ACC112 (cell line): ENCODE measurements around the gene MOB3A.

Experiments used
- H2AFZ ChIP-seq: fragments of 200-600 bp; sonication (generic); one replicate; pipeline ENCODE4 v1.6.0; 2017; ENCODE audit warnings: antibody characterized with exemption, low read length; ENCODE audit not compliant: unreplicated experiment
- H3K27ac ChIP-seq: fragments of 200-600 bp; sonication (generic); 2 replicates; pipeline ENCODE4 v1.5.1; 2014; ENCODE audit warnings: low read depth, mild to moderate bottlenecking, antibody characterized with exemption, low read length, moderate library complexity
- H3K27me3 ChIP-seq: fragments of 200-600 bp; sonication (generic); 2 replicates; pipeline ENCODE4 v1.6.1; 2014; ENCODE audit warnings: mild to moderate bottlenecking, antibody characterized with exemption, low read length, moderate library complexity, mixed read lengths; ENCODE audit not compliant: insufficient read depth
- H3K36me3 ChIP-seq: fragments of 200-600 bp; sonication (generic); 2 replicates; pipeline ENCODE4 v1.6.1; 2016; ENCODE audit warnings: mild to moderate bottlenecking, antibody characterized with exemption, low read length, moderate library complexity, mixed read lengths; ENCODE audit not compliant: insufficient read depth
- H3K4me1 ChIP-seq: fragments of 200-600 bp; sonication (generic); one replicate; pipeline ENCODE4 v1.6.1; 2016; ENCODE audit warnings: low read length, mixed read lengths; ENCODE audit not compliant: insufficient read depth, unreplicated experiment, control insufficient read depth
- H3K4me3 ChIP-seq: fragments of 200-600 bp; sonication (generic); 2 replicates; pipeline ENCODE4 v1.5.1; 2014; ENCODE audit warnings: mild to moderate bottlenecking, low read depth, low read length
- H3K79me2 ChIP-seq: fragments of 200-600 bp; sonication (generic); one replicate; pipeline ENCODE4 v1.6.0; 2016; ENCODE audit warnings: low read length; ENCODE audit not compliant: control insufficient read depth, unreplicated experiment, insufficient read depth

Gene MOB3A

DNA sequence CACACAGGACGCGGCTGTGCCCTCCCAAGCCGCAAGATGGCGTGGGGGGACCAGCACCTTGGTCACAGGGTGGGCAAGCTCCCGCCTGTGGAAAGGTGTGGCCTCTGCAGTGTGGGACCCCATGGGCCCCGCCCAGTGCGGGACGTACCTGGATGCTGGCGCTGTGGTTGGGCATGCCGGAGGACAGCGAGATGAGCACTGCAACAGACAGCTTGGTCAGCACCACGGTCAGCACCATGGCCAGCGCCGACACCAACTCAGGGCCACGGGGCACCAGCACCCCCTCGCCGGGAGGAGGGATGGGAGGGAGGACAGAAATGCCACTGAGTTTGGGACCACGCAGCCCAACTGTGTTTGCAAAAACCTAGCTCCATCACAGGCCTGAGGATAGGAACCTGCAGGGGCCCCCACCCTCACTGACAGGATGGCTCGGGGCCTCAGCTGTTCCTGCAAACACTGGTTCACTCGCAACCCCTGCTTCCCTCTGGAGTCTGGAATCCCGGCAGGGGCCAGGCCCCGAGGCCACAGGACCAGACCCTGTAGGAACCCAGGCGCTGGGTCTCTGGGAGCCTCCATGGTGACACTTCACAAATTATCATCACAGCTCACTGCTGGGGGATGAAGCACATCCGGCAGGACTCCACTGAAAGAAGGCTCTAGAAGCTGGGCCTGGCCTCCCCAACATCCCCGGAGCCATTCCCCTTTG lies 27.7 kb upstream of the MOB3A start:
- Histone ChIP-seq H3K79me2 (peaks cover 3% of the 10 kb centered on the region), H3K36me3 (peaks cover 3% of the 10 kb centered on the region; the same call in 1 of the 2 replicates), H3K4me1 (no peaks in the 10 kb centered on the region), H3K27me3 (no peaks in the 10 kb centered on the region), H2AFZ (no peak overlapping the region), H3K4me3 (no peak overlapping the region), H3K27ac (no peak overlapping the region)

DNA sequence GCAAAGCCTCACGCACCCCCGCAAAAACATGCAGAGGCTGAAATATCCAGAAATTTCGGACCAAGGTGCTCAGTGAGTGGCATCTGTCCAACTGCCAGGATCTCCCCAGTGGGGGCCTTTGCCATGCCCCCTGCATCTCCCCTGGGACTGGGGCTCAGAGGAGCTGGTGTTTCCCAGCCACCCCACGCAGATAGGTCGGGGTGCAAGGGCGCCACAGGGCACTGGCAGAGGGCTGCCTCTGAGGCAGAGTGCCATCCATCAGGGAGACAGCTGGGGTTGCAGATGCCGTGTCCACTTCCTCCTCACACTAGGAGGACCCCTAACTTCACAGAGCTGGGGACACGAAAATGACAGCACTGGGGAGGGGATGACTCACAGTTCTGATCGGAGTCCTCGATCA lies 26.9 kb upstream of the MOB3A start:
- no peak overlapping the region for H2AFZ ChIP-seq
- H3K36me3 ChIP-seq = peaks cover 3% of the 10 kb centered on the region; the same call in 1 of the 2 replicates
- H3K4me3 ChIP-seq = no peak overlapping the region
- no peaks in the 10 kb centered on the region for H3K4me1 ChIP-seq
- peaks cover 3% of the 10 kb centered on the region for H3K79me2 ChIP-seq
- no peaks in the 10 kb centered on the region for H3K27me3 ChIP-seq
- no peak overlapping the region for H3K27ac ChIP-seq

DNA sequence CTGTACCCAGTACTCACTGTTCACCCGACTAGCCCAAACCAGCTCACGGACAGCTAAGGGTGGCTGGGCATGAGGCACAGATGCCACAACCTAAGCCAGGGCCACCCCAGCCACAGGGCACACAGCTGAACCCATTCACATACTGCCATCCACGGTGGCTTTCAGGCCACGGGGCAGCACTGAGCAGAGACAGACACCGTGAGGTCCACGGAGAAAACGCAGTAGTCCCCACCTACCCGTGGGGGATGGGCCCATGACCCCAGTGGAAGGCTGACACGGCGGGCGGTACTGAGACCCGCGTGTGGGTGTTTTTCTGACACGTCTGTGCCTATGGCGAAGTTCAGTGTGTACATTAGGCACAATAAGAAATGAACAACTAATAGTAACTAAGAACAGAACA lies 26.1 kb upstream of the MOB3A start:
- Histone ChIP-seq H3K27me3 (no peaks in the 10 kb centered on the region), H2AFZ (no peak overlapping the region), H3K4me3 (no peak overlapping the region), H3K4me1 (no peaks in the 10 kb centered on the region), H3K27ac (no peak overlapping the region), H3K36me3 (peaks cover 3% of the 10 kb centered on the region; the same call in 1 of the 2 replicates), H3K79me2 (no peaks in the 10 kb centered on the region)

DNA sequence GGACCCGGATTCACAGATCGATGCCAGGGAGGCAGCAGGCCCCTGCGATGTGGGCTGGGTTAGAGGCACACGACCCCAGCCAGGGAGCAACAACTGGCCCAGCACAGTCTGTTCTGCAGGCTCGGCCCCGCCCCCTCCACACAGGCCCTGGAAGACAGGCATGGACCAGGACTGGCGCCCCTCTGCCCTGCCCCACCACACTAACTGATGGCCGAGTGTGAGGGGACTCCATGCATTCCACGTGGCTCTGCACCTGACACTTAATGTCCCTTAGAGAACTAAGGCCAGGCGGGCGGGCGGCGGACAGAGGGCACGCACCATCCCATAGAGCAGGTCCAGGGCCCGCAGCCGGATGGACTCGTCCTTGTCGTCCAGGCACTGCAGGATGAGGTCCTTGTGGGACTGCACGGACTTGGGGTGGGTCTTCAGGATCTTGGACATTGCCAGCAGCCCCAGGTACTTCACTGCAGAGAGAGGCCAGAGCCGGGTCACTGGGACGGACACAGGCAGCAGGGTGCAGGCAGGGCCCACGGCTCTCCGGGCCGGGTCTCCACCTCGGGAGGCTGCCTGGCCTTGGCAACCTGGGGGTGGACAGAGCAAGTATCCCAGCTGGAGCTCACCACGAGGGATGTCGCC lies 25.4 kb upstream of the MOB3A start:
- H3K4me3 ChIP-seq = no peak overlapping the region
- H3K4me1 ChIP-seq = no peaks in the 10 kb centered on the region
- H3K36me3 ChIP-seq = peaks cover 3% of the 10 kb centered on the region; the same call in 1 of the 2 replicates
- no peak overlapping the region for H2AFZ ChIP-seq
- H3K27ac ChIP-seq = no peak overlapping the region
- H3K79me2 ChIP-seq = no peaks in the 10 kb centered on the region
- H3K27me3 ChIP-seq = no peaks in the 10 kb centered on the region

DNA sequence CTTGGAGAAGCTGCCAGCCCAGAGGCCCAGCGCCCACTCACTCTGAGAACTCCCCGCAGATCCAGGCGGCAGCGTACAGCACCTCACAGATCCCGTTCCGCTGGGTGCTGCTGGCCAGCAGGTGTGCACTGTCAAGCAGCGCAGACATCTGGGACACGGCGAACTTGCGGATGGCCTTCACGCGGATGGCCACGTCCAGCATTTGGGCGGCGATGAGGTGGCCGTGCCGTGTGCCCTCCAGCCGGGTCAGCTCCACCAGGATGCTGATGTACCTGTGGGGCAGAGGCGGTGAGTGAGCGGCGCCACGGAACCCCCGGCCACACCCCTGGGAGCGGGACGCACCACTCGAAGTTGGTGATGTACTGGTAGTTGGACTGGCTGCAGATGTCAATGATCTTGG lies 24.7 kb upstream of the MOB3A start:
- Histone ChIP-seq H3K4me3 (no peak overlapping the region), H3K27me3 (no peaks in the 10 kb centered on the region), H3K79me2 (no peaks in the 10 kb centered on the region), H2AFZ (no peak overlapping the region), H3K4me1 (no peaks in the 10 kb centered on the region), H3K36me3 (peaks cover 3% of the 10 kb centered on the region; the same call in 1 of the 2 replicates), H3K27ac (no peak overlapping the region)

DNA sequence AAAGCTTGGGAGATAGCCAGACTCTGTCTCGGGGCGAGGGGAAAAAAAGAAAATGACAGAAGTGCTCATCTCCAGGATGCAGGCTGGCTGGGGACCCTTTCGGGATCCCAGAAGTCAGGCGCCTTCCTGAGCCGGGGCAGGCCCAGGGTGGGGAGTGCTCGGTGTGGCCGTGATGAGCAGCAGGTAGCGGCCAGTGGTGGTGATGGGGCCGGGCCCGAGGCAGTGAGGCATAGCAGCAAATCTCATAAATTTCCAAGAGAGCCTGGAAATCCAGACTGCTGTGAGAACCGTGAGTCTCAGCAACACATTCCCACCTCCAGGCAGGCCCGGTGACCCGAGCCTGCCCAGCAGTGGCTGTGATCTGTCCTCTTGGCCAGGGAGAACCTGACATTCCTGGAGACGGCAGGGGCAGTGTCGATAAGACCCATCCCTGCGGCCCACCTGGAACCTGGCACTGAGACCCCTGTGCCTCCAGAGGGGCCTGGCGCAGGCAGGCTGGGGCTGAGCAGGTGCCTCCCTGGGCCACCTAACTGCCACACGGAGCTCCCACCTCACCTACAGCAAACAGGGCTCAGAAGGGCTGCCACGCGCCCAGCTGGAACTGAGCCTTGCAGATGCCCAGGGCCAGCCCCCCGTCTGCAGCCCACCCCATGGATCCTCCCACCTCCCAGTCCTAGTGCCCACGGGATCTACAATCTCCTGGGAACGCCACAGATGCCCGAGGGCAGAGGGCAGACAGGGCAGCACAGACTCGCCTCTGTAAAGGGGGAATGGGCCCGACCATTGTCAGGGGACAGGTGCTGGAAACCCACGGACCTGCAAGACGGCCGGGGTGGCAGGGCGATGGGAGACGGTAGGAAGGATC lies 24.0 kb upstream of the MOB3A start:
- no peaks in the 10 kb centered on the region for H3K27me3 ChIP-seq
- H3K4me3 ChIP-seq = no peak overlapping the region
- H3K36me3 ChIP-seq = peaks cover 3% of the 10 kb centered on the region; the same call in 1 of the 2 replicates

DNA sequence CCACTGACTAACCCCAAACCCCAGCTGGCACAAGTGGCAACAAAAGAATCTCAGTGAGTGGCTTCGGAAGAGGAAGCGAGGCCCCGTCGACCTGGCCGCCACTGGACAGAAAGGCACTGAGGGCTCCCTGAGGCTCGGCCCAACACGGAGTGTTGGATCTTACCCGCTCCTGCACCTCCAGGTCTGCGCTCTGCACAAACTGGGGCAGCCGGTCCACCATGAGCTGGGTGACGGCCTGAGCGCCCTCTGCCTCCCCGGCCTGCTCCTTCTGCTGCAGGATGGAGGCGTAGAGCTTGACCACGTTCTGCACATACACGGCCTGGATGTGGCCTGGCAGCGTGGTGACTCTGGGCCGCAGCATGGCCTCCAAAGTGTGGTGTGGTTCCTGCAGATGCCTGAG lies 22.3 kb upstream of the MOB3A start:
- H3K36me3 ChIP-seq = peaks cover 3% of the 10 kb centered on the region; the same call in 1 of the 2 replicates
- peaks cover 14% of the 10 kb centered on the region for H3K4me1 ChIP-seq
- no peak overlapping the region for H2AFZ ChIP-seq
- no peaks in the 10 kb centered on the region for H3K79me2 ChIP-seq
- H3K27ac ChIP-seq = no peak overlapping the region
- H3K27me3 ChIP-seq = no peaks in the 10 kb centered on the region
- no peak overlapping the region for H3K4me3 ChIP-seq

More for the DNA sequence above, 24.0 kb upstream of the MOB3A start:
- H3K79me2 ChIP-seq = no peaks in the 10 kb centered on the region
- no peak overlapping the region for H3K27ac ChIP-seq
- no peak overlapping the region for H2AFZ ChIP-seq
- no peaks in the 10 kb centered on the region for H3K4me1 ChIP-seq

DNA sequence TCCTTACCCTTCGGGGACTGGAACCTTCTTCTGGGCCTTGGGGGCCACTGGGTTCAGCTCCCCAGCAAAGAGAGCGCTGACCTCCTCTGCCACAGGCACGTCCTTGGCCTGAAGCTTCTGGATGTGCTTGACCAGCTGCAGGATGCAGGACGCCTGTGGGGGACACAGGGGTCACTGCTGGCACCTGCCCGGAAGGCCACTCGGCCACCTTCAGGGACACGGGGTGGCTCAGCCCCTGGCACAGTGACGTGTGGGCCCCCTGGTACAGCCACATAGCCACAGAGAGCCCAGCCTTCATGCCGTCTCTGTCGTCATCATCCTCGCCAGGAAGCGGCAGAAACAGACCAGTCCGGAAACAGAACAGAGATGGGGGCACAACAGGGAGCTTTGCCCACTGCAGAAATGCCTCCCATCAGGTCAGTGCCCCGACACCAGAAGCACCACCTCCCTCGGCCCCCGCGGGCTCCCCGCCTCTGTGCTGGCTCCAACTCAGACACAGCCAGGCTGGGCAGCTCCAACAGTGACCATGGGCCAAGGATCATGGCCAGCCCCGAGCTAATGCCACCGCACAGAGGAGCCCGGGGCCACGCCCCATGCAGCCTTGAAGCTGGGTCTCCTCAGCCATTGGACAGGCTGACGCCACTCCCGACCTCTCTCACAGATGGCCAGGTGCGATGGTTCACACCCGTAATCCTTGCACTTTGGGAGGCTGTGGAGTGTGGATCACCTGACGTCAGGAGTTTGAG lies 21.3 kb upstream of the MOB3A start:
- no peaks in the 10 kb centered on the region for H3K27me3 ChIP-seq
- no peak overlapping the region for H2AFZ ChIP-seq
- peaks cover 2% of the 10 kb centered on the region; the same call in 1 of the 2 replicates for H3K36me3 ChIP-seq
- no peak overlapping the region for H3K27ac ChIP-seq
- H3K4me1 ChIP-seq = peaks cover 15% of the 10 kb centered on the region
- H3K4me3 ChIP-seq = no peak overlapping the region
- H3K79me2 ChIP-seq = no peaks in the 10 kb centered on the region

DNA sequence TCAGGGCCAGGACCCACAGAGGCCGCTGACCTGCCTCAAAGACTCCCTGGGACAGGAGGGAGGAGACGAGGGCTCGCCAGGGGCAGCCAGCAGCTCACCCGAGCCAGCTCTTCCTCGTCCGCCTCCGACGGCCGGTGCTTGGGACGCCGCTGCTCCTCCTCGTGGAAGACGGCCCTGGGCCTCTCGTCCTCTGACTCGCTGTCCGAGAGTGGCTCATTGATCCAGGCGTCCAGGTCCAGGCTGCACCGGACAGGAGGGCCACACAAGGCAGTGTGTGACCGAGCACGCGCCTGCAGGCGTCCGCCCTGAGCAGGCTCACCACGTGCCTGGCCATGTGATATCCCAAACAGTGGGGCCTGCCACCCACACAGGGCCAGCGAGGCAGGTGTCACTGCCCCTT lies 20.4 kb upstream of the MOB3A start:
- Histone ChIP-seq H3K27me3 (no peaks in the 10 kb centered on the region), H3K4me3 (no peak overlapping the region), H3K4me1 (peaks cover 15% of the 10 kb centered on the region), H3K36me3 (peaks cover 2% of the 10 kb centered on the region; the same call in 1 of the 2 replicates), H2AFZ (no peak overlapping the region), H3K27ac (no peak overlapping the region), H3K79me2 (no peaks in the 10 kb centered on the region)

DNA sequence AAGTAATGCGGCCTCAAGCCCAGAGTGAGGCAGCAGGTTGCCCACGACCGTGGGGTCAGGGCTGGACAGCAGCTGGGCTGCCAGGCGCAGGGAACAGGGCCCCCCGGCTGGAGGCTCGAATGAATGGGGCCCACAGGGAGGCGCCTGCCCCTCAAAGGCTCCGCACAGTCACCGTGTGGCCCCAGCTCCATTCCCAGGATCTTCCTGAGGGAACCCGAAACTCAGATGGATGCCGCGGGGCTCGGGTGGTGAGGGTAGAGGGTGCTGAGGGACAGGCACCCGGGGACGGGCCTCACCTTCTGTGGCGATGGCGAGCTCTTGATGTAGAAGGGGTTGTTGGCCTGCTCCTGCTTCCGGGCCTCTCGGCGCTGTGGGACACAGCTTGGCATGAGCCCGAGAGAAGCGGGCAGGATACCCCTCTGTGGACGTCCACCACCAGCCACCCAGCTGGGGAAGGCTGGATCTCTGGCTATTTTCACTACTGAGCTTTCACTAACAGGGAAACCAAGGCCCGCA lies 19.8 kb upstream of the MOB3A start:
- H3K4me1 ChIP-seq = peaks cover 15% of the 10 kb centered on the region
- no peaks in the 10 kb centered on the region for H3K79me2 ChIP-seq
- H3K4me3 ChIP-seq = no peak overlapping the region
- H3K27me3 ChIP-seq = no peaks in the 10 kb centered on the region
- H3K36me3 ChIP-seq = peaks cover 2% of the 10 kb centered on the region; the same call in 1 of the 2 replicates
- H3K27ac ChIP-seq = no peak overlapping the region
- no peak overlapping the region for H2AFZ ChIP-seq
